Astrocyte (in vitro differentiated cells and primary cell): Measurements from ENCODE around the gene DNAH11. TPM values are rescaled to one million over a fixed set of nuclear protein-coding genes. Genes with fewer than 3 reads are reported as not detected.

Experiments used
- DNase-seq: peaks from one replicate; pipeline ENCODE4 v3.0.0-alpha.2; 2010; ENCODE audit warnings: low read depth
- FAIRE-seq: peaks from 2 replicates; lab custom pipeline; 2011; peaks lifted over from hg19 to GRCh38; lab: Jason Lieb, UNC
- H2AFZ ChIP-seq: 2 replicates; pipeline ENCODE4 v1.6.0; 2012; ENCODE audit warnings: low read depth, low read length, inconsistent platforms
- H3K27ac ChIP-seq: 2 replicates; pipeline ENCODE4 v1.5.1; 2011; ENCODE audit warnings: low read depth, low read length, inconsistent platforms
- H3K27me3 ChIP-seq: 2 replicates; pipeline ENCODE4 v1.6.0; 2011; ENCODE audit warnings: low read length, inconsistent platforms; ENCODE audit not compliant: insufficient read depth
- H3K36me3 ChIP-seq: 2 replicates; pipeline ENCODE4 v1.5.1; 2011; ENCODE audit warnings: low read length, inconsistent platforms; ENCODE audit not compliant: insufficient read depth
- H3K4me1 ChIP-seq: 2 replicates; pipeline ENCODE4 v1.5.1; 2011; ENCODE audit warnings: low read length, inconsistent platforms; ENCODE audit not compliant: insufficient read depth
- H3K4me2 ChIP-seq: 2 replicates; pipeline ENCODE4 v1.6.0; 2012; ENCODE audit warnings: low read length, inconsistent platforms
- H3K4me3 ChIP-seq: 2 replicates; pipeline ENCODE4 v1.5.1; 2011; ENCODE audit warnings: low read depth, mild to moderate bottlenecking, low read length, inconsistent platforms; ENCODE audit not compliant: insufficient read depth
- H3K79me2 ChIP-seq: 2 replicates; pipeline ENCODE4 v1.6.0; 2012; ENCODE audit warnings: mild to moderate bottlenecking, low read length, inconsistent platforms; ENCODE audit not compliant: insufficient read depth
- H3K9ac ChIP-seq: 2 replicates; pipeline ENCODE4 v1.6.0; 2012; ENCODE audit warnings: mild to moderate bottlenecking, low read length, inconsistent platforms
- H3K9me3 ChIP-seq: 2 replicates; pipeline ENCODE4 v1.5.1; 2012; ENCODE audit warnings: low read depth, mild to moderate bottlenecking, low read length, inconsistent platforms; ENCODE audit not compliant: insufficient read depth
- H4K20me1 ChIP-seq: 2 replicates; pipeline ENCODE4 v1.6.0; 2012; ENCODE audit warnings: low read length, inconsistent platforms; ENCODE audit not compliant: insufficient read depth
- H3K27ac Mint-ChIP-seq: one replicate; pipeline ENCODE4 v1.8.0; 2021; ENCODE audit warnings: mild to moderate bottlenecking, mixed read lengths; ENCODE audit not compliant: unreplicated experiment
- H3K27me3 Mint-ChIP-seq: one replicate; pipeline ENCODE4 v1.8.0; 2021; ENCODE audit warnings: low read depth, mixed read lengths; ENCODE audit not compliant: unreplicated experiment
- H3K36me3 Mint-ChIP-seq: one replicate; pipeline ENCODE4 v1.8.0; 2021; ENCODE audit warnings: low read depth, mixed read lengths; ENCODE audit not compliant: unreplicated experiment
- H3K4me1 Mint-ChIP-seq: one replicate; pipeline ENCODE4 v1.8.0; 2021; ENCODE audit warnings: low read depth, mixed read lengths; ENCODE audit not compliant: unreplicated experiment
- H3K4me3 Mint-ChIP-seq: one replicate; pipeline ENCODE4 v1.8.0; 2021; ENCODE audit warnings: mild to moderate bottlenecking, moderate library complexity, mixed read lengths; ENCODE audit not compliant: unreplicated experiment
- H3K9me3 Mint-ChIP-seq: one replicate; pipeline ENCODE4 v1.8.0; 2021; ENCODE audit warnings: mild to moderate bottlenecking, mixed read lengths; ENCODE audit not compliant: unreplicated experiment
- CTCF ChIP-seq: IDR thresholded peaks from 2 replicates; pipeline ENCODE4 v1.5.1; 2011; ENCODE audit warnings: low read depth, mild to moderate bottlenecking, inconsistent platforms, low read length, moderate library complexity; ENCODE audit not compliant: insufficient read depth
- EZH2 ChIP-seq: IDR thresholded peaks from 2 replicates; pipeline ENCODE4 v1.6.1; 2012; ENCODE audit warnings: mild to moderate bottlenecking, low read length, inconsistent platforms; ENCODE audit not compliant: insufficient read depth
- total RNA-seq: library from RNA; stranded (reverse); gene quantifications from 2 replicates; pipeline ENCODE4 v1.2.1, GENCODE V29; 2021

DNAH11 gene
- total RNA-seq, 1 donor from 2014 or later: 0.43 TPM

GRCh38 chr7:21898265-21898930 lies 355.6 kb downstream of the DNAH11 start:
- no peaks in the 10 kb centered on the region for H3K4me1 ChIP-seq
- H3K4me1 Mint-ChIP-seq: no peaks in the 10 kb centered on the region
- H4K20me1 ChIP-seq: no peaks in the 10 kb centered on the region
- FAIRE-seq (no peak), DNase-seq (no peak)
- no peak overlapping the region for H3K4me3 Mint-ChIP-seq
- no peaks in the 10 kb centered on the region for H3K79me2 ChIP-seq
- no peaks in the 10 kb centered on the region for H3K27me3 Mint-ChIP-seq
- no peaks in the 10 kb centered on the region for H3K27me3 ChIP-seq
- H3K27ac ChIP-seq: no peak overlapping the region
- no peaks in the 10 kb centered on the region for H3K9me3 ChIP-seq
- no peaks in the 10 kb centered on the region for H3K9me3 Mint-ChIP-seq
- peaks cover 4% of the 10 kb centered on the region for H3K36me3 ChIP-seq
- no peak overlapping the region for H3K27ac Mint-ChIP-seq
- TF ChIP-seq EZH2 (no peak), CTCF (no peak)
- peaks cover 7% of the 10 kb centered on the region for H3K36me3 Mint-ChIP-seq
- H3K9ac ChIP-seq: no peak overlapping the region
- H2AFZ ChIP-seq: no peak overlapping the region
- H3K4me3 ChIP-seq: no peak overlapping the region
- no peak overlapping the region for H3K4me2 ChIP-seq

GRCh38 chr7:21902240-21902639 lies 359.4 kb downstream of the DNAH11 start:
- no peaks in the 10 kb centered on the region for H3K9me3 Mint-ChIP-seq
- H3K4me1 ChIP-seq: no peaks in the 10 kb centered on the region
- H3K4me3 ChIP-seq: no peak overlapping the region
- TF ChIP-seq EZH2 (no peak), CTCF (no peak)
- no peaks in the 10 kb centered on the region for H4K20me1 ChIP-seq
- H3K4me2 ChIP-seq: no peak overlapping the region
- FAIRE-seq (no peak), DNase-seq (peak; percentile 36)
- H3K27ac Mint-ChIP-seq: no peak overlapping the region
- H3K36me3 ChIP-seq: peaks cover 9% of the 10 kb centered on the region
- no peaks in the 10 kb centered on the region for H3K27me3 ChIP-seq
- no peak overlapping the region for H3K4me3 Mint-ChIP-seq
- H3K79me2 ChIP-seq: no peaks in the 10 kb centered on the region
- no peak overlapping the region for H3K27ac ChIP-seq
- H2AFZ ChIP-seq: no peak overlapping the region
- no peaks in the 10 kb centered on the region for H3K4me1 Mint-ChIP-seq
- H3K27me3 Mint-ChIP-seq: no peaks in the 10 kb centered on the region
- H3K9me3 ChIP-seq: no peaks in the 10 kb centered on the region
- H3K36me3 Mint-ChIP-seq: peaks cover 16% of the 10 kb centered on the region
- no peak overlapping the region for H3K9ac ChIP-seq
